HepG2 (cell line): ENCODE measurements around the gene TTC29. TPM values are rescaled to one million over a fixed set of nuclear protein-coding genes. Genes with fewer than 3 reads are reported as not detected.

Experiments
- ATAC-seq: fragments of 200-7000 bp; cut with Tn5 transposase; 3 replicates; pipeline ENCODE4 v1.9.1; 2020; ENCODE audit warnings: mild to moderate bottlenecking, moderate library complexity
- BruUV-seq: library from RNA; stranded (reverse); fragments of 400-500 nt; replicated peaks from 2 replicates; lab custom pipeline; 2021; lab: Mats Ljungman, UMichigan
- CTCF ChIA-PET: fragments of 300-600 bp; formaldehyde crosslinking; extraction: SDS; loops from one replicate; lab custom pipeline; 2021; ENCODE audit warnings: low total read pairs, inconsistent platforms, low intra/inter-chr PET ratio; lab: Yijun Ruan, JAX
- POLR2A ChIA-PET: fragments of 350-600 bp; sonication (Branson Sonifier 250); formaldehyde crosslinking; loops from one replicate; lab custom pipeline; 2020; ENCODE audit warnings: antibody characterized with exemption, inconsistent platforms; lab: Yijun Ruan, JAX
- DNase-seq: peaks from one replicate; pipeline ENCODE4 v3.0.0-alpha.2; 2015; ENCODE audit warnings: low spot score
- FAIRE-seq: peaks from 3 replicates; lab custom pipeline; 2011; peaks lifted over from hg19 to GRCh38; lab: Jason Lieb, UNC
- H2AFZ ChIP-seq: one replicate; pipeline ENCODE4 v1.6.1; 2011; ENCODE audit warnings: low read length, inconsistent platforms
- H3K27ac ChIP-seq: fragments of 300-600 bp; 3 replicates; pipeline ENCODE4 v1.8.0; 2011; ENCODE audit warnings: mixed run types, mild to moderate bottlenecking, mixed read lengths, low read length, inconsistent platforms; ENCODE audit not compliant: insufficient read depth; ENCODE audit errors: extremely low read length
- H3K27me3 ChIP-seq, 2 experiments: fragments of 200-600 bp in 1 of 2; 2 replicates in 1 of 2; 3 replicates in 1 of 2; pipeline versions ENCODE4 v1.6.0 to v1.8.0; 2011; ENCODE audit warnings: low read length in 2 of 2, mild to moderate bottlenecking in 2 of 2, moderate library complexity in 2 of 2, inconsistent platforms in 1 of 2; ENCODE audit not compliant: insufficient read depth in 2 of 2, control insufficient read depth in 1 of 2
- H3K36me3 ChIP-seq, 2 experiments: fragments of 200-600 bp in 1 of 2; replicated peaks in 1 of 2; 2 replicates in 1 of 2; 3 replicates in 1 of 2; pipeline versions ENCODE4 v1.5.1 to v1.8.0; 2011; ENCODE audit warnings: low read length in 2 of 2, inconsistent platforms in 1 of 2; ENCODE audit not compliant: insufficient read depth in 2 of 2, control insufficient read depth in 1 of 2
- H3K4me1 ChIP-seq: 2 replicates; pipeline ENCODE4 v1.5.1; 2012; ENCODE audit warnings: low read length, inconsistent platforms; ENCODE audit not compliant: insufficient read depth
- H3K4me2 ChIP-seq: 2 replicates; pipeline ENCODE4 v1.6.0; 2011; ENCODE audit warnings: low read depth, low read length, inconsistent platforms
- H3K4me3 ChIP-seq, 3 experiments: fragments of 200-600 bp in 1 of 3; sonication (generic), shearing (Covaris generic) in 1 of 3; replicated peaks in 1 of 3; 2 replicates each; pipeline ENCODE4 v1.5.1; 2011 to 2016; ENCODE audit warnings: low read length in 3 of 3, inconsistent platforms in 2 of 3, low read depth in 2 of 3, mild to moderate bottlenecking in 2 of 3, control low read depth in 1 of 3, mixed read lengths in 1 of 3; ENCODE audit not compliant: insufficient read depth in 1 of 3
- H3K79me2 ChIP-seq: one replicate; pipeline ENCODE4 v1.6.1; 2011; ENCODE audit warnings: low read length, inconsistent platforms; ENCODE audit not compliant: insufficient read depth
- H3K9ac ChIP-seq: 2 replicates; pipeline ENCODE4 v1.6.0; 2011; ENCODE audit warnings: mild to moderate bottlenecking, low read depth, low read length, inconsistent platforms; ENCODE audit not compliant: insufficient read depth
- H3K9me3 ChIP-seq: 2 replicates; pipeline ENCODE4 v1.5.1; 2012; ENCODE audit warnings: mild to moderate bottlenecking, low read length
- H4K20me1 ChIP-seq: 2 replicates; pipeline ENCODE4 v1.6.0; 2011; ENCODE audit warnings: inconsistent platforms, mild to moderate bottlenecking, low read length, moderate library complexity; ENCODE audit not compliant: insufficient read depth
- BCL6 ChIP-seq: IDR thresholded peaks from 2 replicates; pipeline ENCODE4 v1.6.1; 2016; ENCODE audit warnings: missing genetic modification reagents, missing compliant biosample characterization
- GABPA ChIP-seq, 2 experiments: IDR thresholded peaks; 2 replicates each; pipeline ENCODE4 v1.6.1; 2011 to 2016; ENCODE audit warnings: low read depth in 2 of 2, low read length in 1 of 2, missing biosample characterization in 1 of 2, missing genetic modification characterization in 1 of 2
- NFE2L2 ChIP-seq: fragments of 150-350 bp; IDR thresholded peaks from 2 replicates; pipeline ENCODE4 v1.6.1; 2014; ENCODE audit warnings: low read length
- RBM39 ChIP-seq: fragments of 200-400 bp; formaldehyde crosslinking; IDR thresholded peaks from one replicate; pipeline ENCODE4 v1.6.1; 2018; ENCODE audit warnings: antibody characterized with exemption, mild to moderate bottlenecking, low read depth, low read length; ENCODE audit not compliant: poor library complexity, severe bottlenecking
- ZBTB7A ChIP-seq: sonication (generic); formaldehyde crosslinking; IDR thresholded peaks from 2 replicates; pipeline ENCODE4 v1.8.0; 2022; ENCODE audit warnings: mild to moderate bottlenecking, missing genetic modification reagents
- ZNF138 ChIP-seq: sonication (generic); formaldehyde crosslinking; IDR thresholded peaks from 2 replicates; pipeline ENCODE4 v1.5.0; 2020; ENCODE audit warnings: mild to moderate bottlenecking, low read depth, missing genetic modification reagents
- WGBS: methylation state at CpG from one replicate; pipeline ENCODE4 v1.1.6; 2017; ENCODE audit warnings: low lambda C conversion rate; 5-methylcytosine and 5-hydroxymethylcytosine counted together
- in situ Hi-C: cut with HindIII; loops from 2 replicates; pipeline ENCODE4 v1.10.0; 2017; ENCODE audit warnings: low pct_unique_long_range_greater_than_20kb; ENCODE audit not compliant: extremely low pct_ligation_motif_present
- intact Hi-C: fragments of 100-400 bp; cut with micrococcal nuclease; formaldehyde crosslinking; loops from one replicate; pipeline ENCODE4 v1.10.0; 2022; ENCODE audit not compliant: unreplicated experiment
- polyA plus RNA-seq, 8 experiments: library from polyadenylated mRNA; depleted of rRNA in 3 of 8; stranded (reverse) in 7 of 8; unstranded in 1 of 8; fragments of >200 nt; fragmentation: Illumina TruSeq in 4 of 8; extraction: Trizol in 4 of 8; gene quantifications; 2 replicates each; pipeline versions ENCODE4 v1.2.1 to v1.2.3, GENCODE V29; 2011 to 2016; ENCODE audit warnings: low read depth in 4 of 8, missing spikeins in 1 of 8, mixed read lengths in 1 of 8; ENCODE audit not compliant: insufficient read depth in 1 of 8
- total RNA-seq, 5 experiments: library from RNA; depleted of rRNA; stranded (reverse); fragments of >200 nt; fragmentation: Illumina TruSeq; extraction: Trizol; gene quantifications; 2 replicates each; pipeline ENCODE4 v1.2.3, GENCODE V29; 2016; ENCODE audit warnings: low read depth in 1 of 5
- TF ChIP-seq, protein P1 (sequence below): sonication (generic); formaldehyde crosslinking; IDR thresholded peaks from 2 replicates; pipeline ENCODE4 v1.5.0; 2020; ENCODE audit warnings: missing genetic modification reagents

TTC29 gene
- total and polyA plus RNA-seq, 2 of the 13 experiments (the other 11 are each of a cell fraction or from before 2014, with no cell fraction given): not detected

DNA sequence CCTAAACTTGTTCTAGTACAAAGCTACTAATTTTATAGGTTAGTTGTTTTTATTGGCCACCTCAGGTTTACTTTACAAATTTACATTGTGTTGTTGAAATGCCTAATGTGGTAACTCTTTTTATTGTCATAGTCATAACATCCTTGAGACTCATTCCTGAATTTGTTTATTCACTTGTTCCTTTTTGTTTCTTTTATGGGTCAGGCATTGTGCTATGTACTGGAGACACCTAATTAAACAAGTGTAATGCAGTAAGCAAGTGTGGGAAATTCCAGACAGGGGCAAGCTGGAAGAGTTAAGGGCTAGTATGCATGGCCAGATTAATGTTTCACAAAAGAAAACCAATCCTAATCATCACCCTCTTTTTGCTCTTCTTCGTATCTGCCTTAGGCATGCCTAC is 30.5 kb upstream of the TTC29 start (continued):
- no peak for TF ChIP-seq RBM39
- TF ChIP-seq, all 625 proteins: peak for 0

DNA sequence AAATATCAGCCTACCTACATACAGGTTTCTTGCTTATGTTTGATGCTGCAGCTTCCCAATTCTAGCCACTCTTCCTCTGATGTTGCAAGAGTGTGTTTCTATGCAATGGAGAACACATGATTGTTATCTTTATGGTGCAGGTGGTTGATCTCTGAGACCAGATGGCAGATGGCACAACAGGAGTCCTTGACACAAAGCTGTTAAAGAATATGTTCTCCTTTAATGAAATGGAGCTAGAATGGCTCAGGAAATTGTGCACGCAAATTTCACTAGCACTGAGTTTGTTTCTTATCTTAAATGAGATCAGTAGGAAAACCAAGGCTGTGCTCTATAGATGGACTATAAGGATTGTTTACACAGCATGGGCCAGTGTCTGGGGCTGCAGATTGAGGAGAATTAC is 29.9 kb upstream of the TTC29 start:
- Histone ChIP-seq H3K9ac (no peak overlapping the region), H3K4me1 (no peaks in the 10 kb centered on the region), H3K4me2 (no peak overlapping the region), H4K20me1 (no peaks in the 10 kb centered on the region), H3K4me3 (no peak overlapping the region), H3K9me3 (no peaks in the 10 kb centered on the region), H3K27me3 (no peaks in the 10 kb centered on the region), H3K79me2 (no peaks in the 10 kb centered on the region), H3K36me3 (no peaks in the 10 kb centered on the region), H2AFZ (no peak overlapping the region), H3K27ac (no peak overlapping the region)
- FAIRE-seq (no peak), ATAC-seq (no peak), DNase-seq (no peak)
- POLR2A ChIA-PET: no interaction called here
- no TSS peak for BruUV-seq
- CTCF ChIA-PET: no interaction called here
- 43% methylated on average over 1 of the region's 1 CpG for WGBS
- intact Hi-C loops (no loop called here), in situ Hi-C loops (no loop called here)
- TF ChIP-seq, protein P1, sequence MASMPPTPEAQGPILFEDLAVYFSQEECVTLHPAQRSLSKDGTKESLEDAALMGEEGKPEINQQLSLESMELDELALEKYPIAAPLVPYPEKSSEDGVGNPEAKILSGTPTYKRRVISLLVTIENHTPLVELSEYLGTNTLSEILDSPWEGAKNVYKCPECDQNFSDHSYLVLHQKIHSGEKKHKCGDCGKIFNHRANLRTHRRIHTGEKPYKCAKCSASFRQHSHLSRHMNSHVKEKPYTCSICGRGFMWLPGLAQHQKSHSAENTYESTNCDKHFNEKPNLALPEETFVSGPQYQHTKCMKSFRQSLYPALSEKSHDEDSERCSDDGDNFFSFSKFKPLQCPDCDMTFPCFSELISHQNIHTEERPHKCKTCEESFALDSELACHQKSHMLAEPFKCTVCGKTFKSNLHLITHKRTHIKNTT (CRISPR knock-in tag): no peak
- TF ChIP-seq BCL6 (CRISPR knock-in tag) (no peak), NFE2L2 (no peak), ZNF138 (CRISPR knock-in tag) (no peak), GABPA (IDR thresholded peaks at IDR 0.05; ENCODE audit: low read depth, low read length) (no peak), GABPA (CRISPR knock-in tag; IDR thresholded peaks at IDR 0.05; ENCODE audit: low read depth) (no peak), ZBTB7A (no peak)
